HUES6 (cell line): Measurements from ENCODE around the gene MAP2K5.
"Not testable (repeated sequence)": the region's sequence is repeated elsewhere in the genome, so short reads cannot be mapped to it uniquely, and the experiment has no call there.

Experiments used
- H3K27ac ChIP-seq: 2 replicates; pipeline ENCODE4 v1.7.0; 2013; ENCODE audit warnings: low read depth, mild to moderate bottlenecking, low read length, inconsistent platforms
- H3K27me3 ChIP-seq: 2 replicates; pipeline ENCODE4 v1.6.1; 2013; ENCODE audit warnings: low read length; ENCODE audit not compliant: control insufficient read depth, insufficient read depth
- H3K36me3 ChIP-seq: 2 replicates; pipeline ENCODE4 v1.6.1; 2013; ENCODE audit warnings: low read length; ENCODE audit not compliant: control insufficient read depth, insufficient read depth
- H3K4me1 ChIP-seq: 2 replicates; pipeline ENCODE4 v1.6.1; 2013; ENCODE audit warnings: low read length; ENCODE audit not compliant: control insufficient read depth, insufficient read depth
- H3K4me3 ChIP-seq: 2 replicates; pipeline ENCODE4 v1.5.1; 2013; ENCODE audit warnings: low read depth, low read length
- H3K9ac ChIP-seq: one replicate; pipeline ENCODE4 v1.6.1; 2013; ENCODE audit warnings: mild to moderate bottlenecking, low read length
- H3K9me3 ChIP-seq: 2 replicates; pipeline ENCODE4 v1.6.1; 2013; ENCODE audit warnings: low read depth, low read length; ENCODE audit not compliant: control insufficient read depth, insufficient read depth

MAP2K5 gene

GRCh38 chr15:67622110-67622509, 79.6 kb downstream of the MAP2K5 start:
- no peaks in the 10 kb centered on the region for H3K27me3 ChIP-seq
- no peaks in the 10 kb centered on the region for H3K9me3 ChIP-seq
- H3K4me1 ChIP-seq = no peaks in the 10 kb centered on the region
- no peaks in the 10 kb centered on the region for H3K36me3 ChIP-seq
- H3K4me3 ChIP-seq = no peak overlapping the region
- no peak overlapping the region for H3K9ac ChIP-seq
- H3K27ac ChIP-seq = no peak overlapping the region

GRCh38 chr15:67632261-67632660, 89.8 kb downstream of the MAP2K5 start:
- Histone ChIP-seq H3K9me3 (no peaks in the 10 kb centered on the region), H3K27me3 (no peaks in the 10 kb centered on the region), H3K4me1 (peaks cover 14% of the 10 kb centered on the region; the same call in 1 of the 2 replicates), H3K27ac (no peak overlapping the region), H3K36me3 (no peaks in the 10 kb centered on the region), H3K9ac (no peak overlapping the region), H3K4me3 (no peak overlapping the region)

GRCh38 chr15:67635950-67636349, 93.4 kb downstream of the MAP2K5 start:
- not testable (repeated sequence) for H3K36me3 ChIP-seq, H3K4me3 ChIP-seq, H3K27me3 ChIP-seq, H3K9ac ChIP-seq, H3K4me1 ChIP-seq, H3K9me3 ChIP-seq, H3K27ac ChIP-seq

GRCh38 chr15:67639591-67639990, 97.1 kb downstream of the MAP2K5 start:
- H3K36me3 ChIP-seq = no peaks in the 10 kb centered on the region

GRCh38 chr15:67641453-67641852, 99.0 kb downstream of the MAP2K5 start:
- Histone ChIP-seq H3K36me3 (no peaks in the 10 kb centered on the region), H3K4me3 (no peak overlapping the region), H3K4me1 (peaks cover 3% of the 10 kb centered on the region; the same call in 1 of the 2 replicates), H3K9me3 (no peaks in the 10 kb centered on the region), H3K27me3 (no peaks in the 10 kb centered on the region), H3K27ac (no peak overlapping the region), H3K9ac (no peak overlapping the region)

More at GRCh38 chr15:67639591-67639990, 97.1 kb downstream of the MAP2K5 start:
- Histone ChIP-seq H3K4me1 (peaks cover 5% of the 10 kb centered on the region; the same call in 1 of the 2 replicates), H3K9ac (no peak overlapping the region), H3K9me3 (no peaks in the 10 kb centered on the region), H3K27ac (no peak overlapping the region), H3K27me3 (no peaks in the 10 kb centered on the region), H3K4me3 (no peak overlapping the region)

GRCh38 chr15:67646847-67647246, 104.3 kb downstream of the MAP2K5 start:
- Histone ChIP-seq H3K4me1 (no peaks in the 10 kb centered on the region), H3K9me3 (no peaks in the 10 kb centered on the region), H3K4me3 (no peak overlapping the region), H3K9ac (no peak overlapping the region), H3K27ac (no peak overlapping the region), H3K36me3 (no peaks in the 10 kb centered on the region), H3K27me3 (no peaks in the 10 kb centered on the region)

GRCh38 chr15:67652586-67652985, 110.1 kb downstream of the MAP2K5 start:
- Histone ChIP-seq H3K9me3 (peaks cover 4% of the 10 kb centered on the region), H3K27me3 (no peaks in the 10 kb centered on the region), H3K4me1 (no peaks in the 10 kb centered on the region), H3K36me3 (0 out of 2 replicates have a peak, but pooled peaks cover 3% of the 10 kb centered on the region), H3K27ac (no peak overlapping the region), H3K4me3 (no peak overlapping the region), H3K9ac (no peak overlapping the region)

GRCh38 chr15:67660446-67660845, 117.9 kb downstream of the MAP2K5 start:
- Histone ChIP-seq H3K27me3 (no peaks in the 10 kb centered on the region), H3K36me3 (no peaks in the 10 kb centered on the region), H3K4me3 (no peak overlapping the region), H3K4me1 (no peaks in the 10 kb centered on the region), H3K9ac (no peak overlapping the region), H3K9me3 (no peaks in the 10 kb centered on the region), H3K27ac (no peak overlapping the region)

GRCh38 chr15:67660874-67661606, 118.5 kb downstream of the MAP2K5 start:
- H3K27me3 ChIP-seq = no peaks in the 10 kb centered on the region
- H3K9me3 ChIP-seq = no peaks in the 10 kb centered on the region
- H3K4me1 ChIP-seq = no peaks in the 10 kb centered on the region
- no peak overlapping the region for H3K4me3 ChIP-seq
- no peaks in the 10 kb centered on the region for H3K36me3 ChIP-seq
- no peak overlapping the region for H3K27ac ChIP-seq
- H3K9ac ChIP-seq = no peak overlapping the region

GRCh38 chr15:67670647-67671305, 128.3 kb downstream of the MAP2K5 start:
- Histone ChIP-seq H3K27ac (no peak overlapping the region), H3K9me3 (no peaks in the 10 kb centered on the region), H3K4me3 (no peak overlapping the region), H3K4me1 (no peaks in the 10 kb centered on the region), H3K27me3 (no peaks in the 10 kb centered on the region), H3K36me3 (no peaks in the 10 kb centered on the region), H3K9ac (no peak overlapping the region)

- not testable (repeated sequence) for H3K4me3 ChIP-seq, H3K9ac ChIP-seq
Observed at GRCh38 chr15:67672834-67673233, 130.3 kb downstream of the MAP2K5 start.

More at GRCh38 chr15:67672834-67673233, 130.3 kb downstream of the MAP2K5 start:
- not testable (repeated sequence) for H3K4me1 ChIP-seq, H3K36me3 ChIP-seq, H3K9me3 ChIP-seq, H3K27me3 ChIP-seq, H3K27ac ChIP-seq
